Pulmonary artery endothelial cell (primary cell): ENCODE data around the gene DNASE1L2. TPM values are rescaled to one million over a fixed set of nuclear protein-coding genes. Genes with fewer than 3 reads are reported as not detected.

Experiments used
- DNase-seq: peaks from one replicate; pipeline ENCODE4 v3.0.0-alpha.2; 2011; ENCODE audit warnings: low read depth, low spot score
- total RNA-seq: library from RNA; depleted of rRNA; stranded (reverse); fragments of >200 nt; gene quantifications from 2 replicates; pipeline ENCODE4 v1.2.3, GENCODE V29; 2014

The DNASE1L2 gene
- total RNA-seq, 1 donor from 2014 or later, result 0.26 TPM

DNA sequence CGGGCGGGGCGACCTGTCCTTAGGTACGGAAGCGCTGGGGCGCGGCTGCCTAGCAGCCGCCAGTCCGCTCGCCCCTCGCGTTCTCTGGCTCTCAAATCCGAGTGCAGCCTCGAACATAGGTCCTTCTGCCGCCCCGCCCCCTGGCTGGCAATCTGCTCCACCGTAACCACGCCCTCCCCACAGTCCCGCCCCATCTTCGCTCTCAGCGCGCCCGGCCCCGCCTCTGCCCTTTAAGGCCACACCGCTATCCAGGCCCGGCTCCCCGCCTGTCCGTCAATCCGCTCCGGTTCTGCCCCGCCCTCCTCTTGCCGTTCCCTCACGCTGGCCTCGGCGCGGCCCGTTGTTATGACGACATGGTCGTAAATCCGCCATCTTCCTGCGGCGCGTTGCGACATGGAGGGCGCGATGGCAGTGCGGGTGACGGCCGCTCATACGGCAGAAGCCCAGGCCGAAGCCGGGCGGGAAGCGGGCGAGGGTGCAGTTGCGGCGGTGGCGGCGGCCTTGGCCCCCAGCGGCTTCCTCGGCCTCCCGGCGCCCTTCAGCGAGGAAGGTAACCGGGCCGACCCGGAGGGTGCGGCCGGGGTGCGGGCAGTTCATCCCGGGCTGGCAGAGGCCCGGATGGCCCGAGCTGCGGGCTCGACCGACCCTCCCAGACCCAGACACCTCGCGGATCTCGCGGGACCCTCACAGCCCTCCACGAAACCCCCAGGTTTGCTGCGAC, 12.9 kb upstream of the DNASE1L2 start, which contains the start of gene E4F1:
Gene E4F1, plus strand, starts transcription at position 371 of the 721 bp plus-strand sequence. Its CDS starts 23 bp downstream, at position 394.
- DNase-seq, result peak; percentile 99

GRCh38 chr16:2223942-2224486, 12.2 kb upstream of the DNASE1L2 start:
- DNase-seq, result no peak

DNA sequence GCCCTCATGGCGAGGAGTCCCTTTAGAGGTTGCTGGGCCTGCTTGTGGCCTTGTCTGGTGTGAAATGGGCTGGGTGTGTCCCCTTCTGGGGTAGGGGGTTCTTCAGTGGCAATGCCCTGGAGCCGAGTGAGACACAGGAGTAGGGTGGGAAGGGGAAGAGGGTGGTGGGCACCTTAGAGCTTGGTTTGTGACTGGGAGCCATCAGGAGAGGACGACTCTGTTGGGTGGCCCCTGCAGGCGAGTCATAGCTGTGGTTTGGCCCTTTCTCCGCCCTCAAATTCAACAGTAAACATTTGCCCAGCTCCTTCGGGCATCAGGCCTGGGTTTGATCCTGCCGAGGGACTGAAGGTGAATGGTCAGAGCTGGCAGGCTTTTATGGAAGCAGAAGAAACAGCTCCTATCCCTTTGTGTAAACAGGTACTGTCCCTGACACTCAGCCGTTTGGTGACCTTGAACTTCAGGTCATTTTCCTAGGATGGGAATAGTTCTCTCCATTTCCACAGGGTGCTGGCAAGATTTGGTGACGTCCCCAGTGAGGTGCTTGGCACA, 9.9 kb upstream of the DNASE1L2 start:
- no peak for DNase-seq

- DNase-seq, result no peak
These were observed 9.3 kb upstream of the DNASE1L2 start for GRCh38 chr16:2226918-2227317.

- no peak for DNase-seq
These were observed 8.0 kb upstream of the DNASE1L2 start for GRCh38 chr16:2228161-2228824.

- no peak for DNase-seq
These were observed 7.2 kb upstream of the DNASE1L2 start for GRCh38 chr16:2229091-2229490.

- no peak for DNase-seq
These were observed 6.5 kb upstream of the DNASE1L2 start for GRCh38 chr16:2229632-2230250.

DNA sequence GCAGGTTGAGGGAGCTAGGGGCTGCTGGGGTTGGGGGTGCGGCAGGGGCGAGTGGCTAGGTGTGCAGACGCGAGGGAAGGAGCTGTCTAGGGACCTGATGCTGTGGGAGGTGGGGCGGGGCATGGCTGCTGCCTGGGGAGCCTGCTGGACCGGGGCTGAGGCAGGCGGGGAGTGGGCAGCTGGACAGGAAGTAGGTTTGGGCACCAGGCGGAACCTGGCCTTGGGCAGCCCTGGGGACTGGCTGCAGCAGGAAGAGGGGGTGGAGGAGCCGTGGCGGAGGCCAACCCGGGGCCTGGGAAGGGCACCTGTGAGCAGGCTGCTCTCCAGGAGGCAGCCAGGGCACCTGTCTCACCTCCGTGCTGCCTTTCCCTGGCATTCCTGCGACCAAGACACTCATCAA, 5.9 kb upstream of the DNASE1L2 start:
- no peak for DNase-seq

GRCh38 chr16:2231016-2231931, 5.0 kb upstream of the DNASE1L2 start:
- no peak for DNase-seq

- no peak for DNase-seq
These were observed 3.9 kb upstream of the DNASE1L2 start for GRCh38 chr16:2232094-2232990.

- DNase-seq, result no peak
These were observed 3.0 kb upstream of the DNASE1L2 start for GRCh38 chr16:2233046-2233775.

- DNase-seq, result no peak
These were observed 2.1 kb upstream of the DNASE1L2 start for GRCh38 chr16:2233872-2234812.

DNA sequence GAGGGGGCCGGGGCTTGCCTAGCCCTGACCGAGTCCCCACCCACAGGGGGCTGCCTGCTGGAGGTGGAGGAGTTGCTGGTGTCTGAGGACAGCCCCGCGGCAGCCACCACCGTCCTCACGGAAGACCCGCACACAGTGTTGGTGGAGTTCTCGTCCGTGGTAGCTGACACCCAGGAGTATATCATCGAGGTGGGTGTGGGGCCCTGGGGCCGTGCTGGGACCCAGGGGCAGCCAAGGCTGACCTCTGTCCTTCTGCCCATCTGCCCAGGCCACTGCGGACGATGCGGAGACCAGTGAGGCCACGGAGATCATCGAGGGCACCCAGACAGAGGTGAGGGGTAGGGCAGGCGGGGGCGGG, 1.5 kb upstream of the DNASE1L2 start:
- no peak for DNase-seq

GRCh38 chr16:2235234-2235651, 1.0 kb upstream of the DNASE1L2 start:
- no peak for DNase-seq

DNA sequence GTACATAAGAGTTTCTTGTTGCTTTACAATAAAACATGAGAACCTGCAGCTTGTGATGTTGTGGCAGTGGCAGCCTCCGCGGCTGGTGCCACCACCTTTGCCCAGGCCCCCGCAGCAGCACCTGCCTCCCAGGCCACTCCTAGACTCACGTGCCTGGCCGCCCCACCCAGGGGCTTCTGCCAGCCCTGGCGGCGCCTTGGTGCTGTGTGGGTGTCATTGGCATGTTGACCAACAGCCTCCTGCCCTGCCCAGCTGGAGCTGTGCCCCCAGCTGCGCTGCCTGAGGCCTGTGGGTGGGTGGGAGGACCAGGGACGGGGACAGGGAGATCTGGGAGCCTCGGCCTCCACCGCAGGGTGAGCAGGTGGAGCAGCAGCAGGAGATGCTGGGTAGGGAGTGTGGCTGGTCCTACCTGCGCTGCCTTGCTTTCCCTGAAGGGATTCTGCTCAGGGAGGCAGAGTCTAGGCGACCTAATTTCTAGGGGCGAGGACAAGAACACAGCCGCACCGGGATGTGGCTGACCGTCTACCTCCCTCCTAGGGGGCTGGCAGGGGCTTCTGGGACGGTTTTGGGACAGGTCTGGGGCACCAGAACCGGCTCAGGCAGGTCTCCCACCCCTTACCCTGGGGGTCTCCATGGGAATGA, 428 bp upstream of the DNASE1L2 start:
- no peak for DNase-seq

GRCh38 chr16:2237102-2237482, 848 bp downstream of the DNASE1L2 start:
- DNase-seq, result no peak

GRCh38 chr16:2237493-2238149, 1.4 kb downstream of the DNASE1L2 start:
- no peak for DNase-seq
